Activated effector memory CD4-positive, alpha-beta T cell treated with anti-CD3 and anti-CD28 coated beads, Interleukin-2, amount 50 U/mL, for 16 hours (primary cell): ENCODE results near the gene NUP62.

Experiments used
- DNase-seq: peaks from one replicate; pipeline ENCODE4 v3.0.0-alpha.2; 2020

NUP62 gene

DNA sequence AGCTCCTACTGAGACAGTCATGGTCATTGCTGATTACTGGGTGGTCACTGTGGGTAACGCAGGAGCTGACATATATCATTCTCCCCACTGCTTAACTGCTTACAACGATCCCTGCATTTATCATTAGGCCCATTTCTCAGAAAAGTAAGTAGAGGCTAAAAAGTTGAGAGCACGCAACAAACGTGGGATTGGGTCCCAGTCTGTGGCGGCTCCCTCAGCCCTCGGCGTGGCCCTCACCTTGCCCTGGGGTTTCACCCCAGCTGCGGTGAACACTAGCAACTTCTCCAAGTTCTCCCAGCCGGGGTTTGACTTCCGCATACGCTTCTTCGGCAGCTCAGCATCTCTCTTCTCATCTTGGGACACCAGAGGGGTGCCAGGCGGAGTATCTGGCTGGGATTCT lies 64.4 kb downstream of the NUP62 start:
- no peak for DNase-seq

DNA sequence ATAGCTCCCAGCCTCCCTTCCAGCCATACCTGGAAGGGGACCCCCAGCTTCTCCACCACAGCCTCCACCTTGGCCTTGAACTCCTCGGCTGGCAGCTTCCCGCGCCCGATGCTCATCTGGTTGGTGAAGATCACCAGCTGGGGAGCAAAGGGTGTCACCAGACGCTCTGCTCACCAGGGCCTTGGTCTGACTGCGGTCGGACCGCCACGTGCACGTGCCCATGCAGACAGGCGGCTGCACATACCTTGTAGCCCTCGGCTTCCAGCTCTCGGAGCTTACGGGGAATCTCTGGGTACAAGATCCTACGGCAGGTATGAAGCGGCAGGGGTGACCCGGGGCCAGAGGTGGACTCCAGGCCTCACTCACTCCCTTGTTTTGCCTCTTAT lies 65.4 kb downstream of the NUP62 start:
- no peak for DNase-seq

DNA sequence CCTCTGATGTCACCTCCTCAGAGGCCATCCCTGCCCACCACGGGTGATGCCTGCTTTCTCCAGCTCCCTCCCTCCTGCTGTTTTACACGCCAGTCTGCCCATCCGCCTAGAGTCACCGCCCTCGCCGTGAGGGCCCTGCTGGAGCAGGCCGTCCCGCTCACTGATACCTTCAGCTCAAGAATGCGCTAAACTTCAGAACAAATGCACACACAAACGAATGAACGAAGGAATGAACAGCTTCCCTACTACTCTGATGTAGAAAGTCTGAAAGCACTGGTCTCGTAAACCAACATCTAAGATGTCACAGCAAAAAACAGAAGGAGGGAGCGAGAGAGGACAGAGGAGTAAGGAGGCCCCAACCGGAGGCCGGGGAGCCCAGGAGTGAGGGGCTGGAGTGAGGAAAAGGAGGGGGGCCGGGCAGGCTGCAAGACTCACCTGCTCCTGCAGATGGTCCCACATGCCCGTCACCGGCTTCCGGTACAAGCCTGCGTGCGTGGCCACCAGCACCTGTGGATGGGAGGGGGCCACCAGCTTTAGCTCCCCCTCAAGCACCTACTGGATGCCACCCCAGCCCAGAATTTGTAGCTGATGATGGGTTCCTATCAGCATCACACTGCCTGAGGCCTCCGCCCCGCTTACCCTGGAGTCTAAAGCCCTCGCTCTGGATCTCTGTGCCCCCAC lies 65.9 kb downstream of the NUP62 start:
- no peak for DNase-seq

DNA sequence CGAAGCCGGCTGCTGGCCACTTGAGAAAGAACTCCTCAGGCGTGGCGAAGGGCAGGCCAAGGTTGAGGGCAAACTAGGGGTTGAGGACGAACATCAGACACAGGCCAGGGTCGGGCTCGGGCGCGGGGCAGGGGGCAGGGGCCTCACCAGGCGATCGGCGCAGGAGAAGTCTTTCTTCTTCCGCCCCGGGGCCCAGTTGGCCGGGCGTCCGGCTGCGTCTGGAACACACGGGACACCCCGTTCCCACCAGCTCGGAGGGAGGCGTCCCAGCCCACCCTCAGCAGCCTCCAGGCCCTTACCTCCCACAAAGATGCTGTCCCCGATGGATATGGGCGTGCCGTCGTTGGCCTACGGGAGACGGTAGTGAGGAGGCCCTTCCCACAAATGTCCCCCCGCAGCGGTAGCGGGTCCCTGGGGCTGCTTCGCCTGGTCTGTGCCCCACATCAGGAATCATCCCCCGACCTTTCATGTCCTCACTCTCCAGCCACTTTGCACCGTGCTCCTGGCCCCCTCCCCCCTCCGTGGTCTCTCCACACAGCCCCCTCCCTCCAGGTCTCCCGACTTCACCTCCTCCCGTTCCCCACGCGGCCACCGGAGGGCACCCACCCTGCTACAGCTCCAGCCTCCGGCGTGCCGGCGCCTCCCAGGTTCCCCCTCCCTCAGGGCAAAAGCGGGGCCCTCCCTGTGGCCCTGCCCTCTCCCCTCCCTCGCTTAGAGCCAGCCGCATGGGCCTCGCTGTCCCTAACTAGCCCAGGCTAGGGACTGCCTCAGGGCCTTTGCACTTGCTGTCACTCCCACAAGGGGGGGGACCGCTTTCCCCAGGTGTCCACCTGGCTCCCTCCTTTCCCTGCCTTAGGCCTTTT lies 66.7 kb downstream of the NUP62 start:
- no peak for DNase-seq

DNA sequence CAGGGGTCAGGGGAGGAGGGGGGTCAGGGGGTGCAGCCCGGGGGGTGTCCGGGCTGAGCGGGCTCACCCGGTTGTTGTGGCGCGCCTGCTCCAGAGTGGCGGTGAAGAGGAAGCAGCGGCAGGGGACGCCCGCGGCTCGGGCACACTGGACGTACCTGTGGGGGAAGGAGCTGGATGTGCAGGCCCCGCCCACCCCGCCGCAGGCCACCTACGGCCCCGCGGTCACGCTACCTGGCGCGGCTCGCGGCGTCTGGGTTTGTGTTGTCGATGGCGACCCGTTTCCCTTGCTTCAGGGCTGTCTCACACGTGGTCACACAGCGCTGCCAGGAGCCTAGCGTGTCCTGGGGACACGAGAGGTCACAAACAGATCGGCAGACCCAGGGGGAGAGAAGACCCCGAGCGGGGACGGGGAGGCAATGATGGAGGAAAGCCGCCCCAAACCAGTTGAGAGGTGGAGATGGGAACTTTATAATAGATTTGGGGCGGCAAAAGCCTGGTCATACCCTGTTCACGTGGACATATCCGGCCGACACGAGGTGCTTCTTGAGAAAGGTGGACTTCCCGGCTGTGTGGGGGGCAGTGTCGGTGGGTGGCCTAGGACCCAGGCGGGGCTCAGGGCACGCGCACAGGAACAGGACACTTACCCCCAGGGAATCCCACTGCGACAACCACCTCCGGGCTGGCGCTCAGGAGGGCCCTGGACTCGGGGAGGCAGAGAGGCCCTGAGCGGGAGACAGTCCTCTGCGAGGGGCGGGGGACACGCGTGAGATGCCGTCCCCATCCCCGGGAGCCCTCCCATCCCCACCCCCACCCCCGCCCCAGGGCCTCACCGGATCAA lies 67.5 kb downstream of the NUP62 start:
- no peak for DNase-seq

DNA sequence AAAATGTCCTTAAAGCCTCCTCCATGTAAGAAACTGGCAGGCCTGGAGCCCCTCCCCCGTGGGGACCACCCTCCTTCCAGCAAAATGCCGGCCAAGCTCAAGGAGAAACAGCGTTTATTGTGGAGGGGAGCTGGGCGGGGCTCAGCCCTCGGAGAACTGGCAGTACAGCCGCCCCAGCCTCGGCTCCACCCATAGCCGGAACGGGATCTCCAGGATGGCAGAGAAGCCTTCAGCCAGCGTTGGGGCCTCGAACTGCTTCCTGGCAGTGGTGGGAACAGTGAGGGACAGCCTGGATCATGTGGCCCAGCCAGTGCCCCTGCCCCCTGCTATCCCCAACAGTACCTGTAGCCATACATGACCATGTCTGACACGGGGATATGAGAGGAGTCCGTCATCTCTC lies 68.2 kb downstream of the NUP62 start:
- no peak for DNase-seq

DNA sequence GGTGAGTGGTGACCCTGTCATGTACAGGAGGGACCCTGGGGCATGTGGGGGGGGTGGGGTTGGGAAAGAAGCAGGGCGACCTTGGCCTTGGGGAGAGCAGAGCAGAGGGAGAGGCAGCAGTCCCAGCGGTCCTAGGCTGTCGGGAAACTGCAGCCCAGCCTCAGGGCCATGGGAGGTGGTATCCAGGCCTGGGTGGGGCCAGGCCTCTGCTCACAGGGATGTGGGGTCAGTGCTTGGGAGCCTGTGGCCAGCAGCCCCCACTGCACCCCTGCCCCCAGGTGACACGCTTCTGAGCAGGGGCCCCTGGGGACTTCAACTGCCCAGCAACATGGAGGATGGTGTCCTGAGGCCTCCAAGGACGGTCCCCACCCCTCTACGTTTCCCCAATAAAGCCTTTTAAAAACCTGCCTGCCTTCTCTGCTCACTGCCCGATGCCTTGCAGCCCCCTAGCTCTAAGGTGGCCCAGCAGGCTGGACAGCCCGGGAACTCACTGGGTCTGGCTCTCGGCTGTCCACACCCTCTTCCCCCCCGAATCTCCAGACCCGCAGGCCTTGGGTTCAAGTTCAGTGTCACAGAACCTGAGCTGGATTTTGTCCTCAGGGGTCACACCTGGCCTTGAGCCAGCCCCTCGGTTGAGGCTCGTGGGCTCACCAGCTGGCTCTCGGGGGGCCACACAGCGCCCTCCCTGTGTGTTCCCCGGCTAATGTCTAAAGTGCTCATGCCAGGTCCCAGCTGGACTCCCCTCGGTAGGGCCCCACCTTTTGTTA lies 68.8 kb downstream of the NUP62 start:
- DNase-seq: no peak

DNA sequence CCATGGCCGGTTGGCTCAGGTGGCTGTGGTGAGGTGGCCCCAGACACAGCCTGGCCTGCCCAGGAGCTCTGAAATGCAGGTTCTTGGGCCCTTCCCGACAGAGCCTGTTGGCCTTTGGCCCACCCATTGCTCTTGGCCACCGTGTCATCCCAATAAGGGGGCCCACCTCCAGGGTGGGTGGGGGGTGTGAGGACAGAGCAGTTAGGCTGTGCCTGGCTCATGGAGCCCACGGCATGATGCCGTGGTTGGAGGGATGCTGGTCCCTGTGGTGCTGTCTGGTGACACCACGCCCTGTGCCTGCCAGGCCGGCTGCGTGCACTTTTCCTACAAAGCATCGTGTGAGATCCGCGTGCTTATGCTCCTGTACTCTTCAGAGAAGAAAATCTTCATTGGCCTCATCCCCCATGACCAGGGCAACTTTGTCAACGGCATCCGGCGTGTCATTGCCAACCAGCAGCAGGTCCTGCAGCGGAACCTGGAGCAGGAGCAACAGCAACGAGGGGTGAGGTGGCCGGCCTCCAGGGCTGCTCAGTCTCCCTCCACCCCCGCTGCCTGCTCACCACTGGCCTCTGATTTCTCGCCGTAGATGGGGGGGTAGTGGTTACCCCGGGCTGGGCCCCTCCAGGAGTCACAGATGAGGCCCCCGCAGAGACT lies 69.5 kb downstream of the NUP62 start:
- no peak for DNase-seq

DNA sequence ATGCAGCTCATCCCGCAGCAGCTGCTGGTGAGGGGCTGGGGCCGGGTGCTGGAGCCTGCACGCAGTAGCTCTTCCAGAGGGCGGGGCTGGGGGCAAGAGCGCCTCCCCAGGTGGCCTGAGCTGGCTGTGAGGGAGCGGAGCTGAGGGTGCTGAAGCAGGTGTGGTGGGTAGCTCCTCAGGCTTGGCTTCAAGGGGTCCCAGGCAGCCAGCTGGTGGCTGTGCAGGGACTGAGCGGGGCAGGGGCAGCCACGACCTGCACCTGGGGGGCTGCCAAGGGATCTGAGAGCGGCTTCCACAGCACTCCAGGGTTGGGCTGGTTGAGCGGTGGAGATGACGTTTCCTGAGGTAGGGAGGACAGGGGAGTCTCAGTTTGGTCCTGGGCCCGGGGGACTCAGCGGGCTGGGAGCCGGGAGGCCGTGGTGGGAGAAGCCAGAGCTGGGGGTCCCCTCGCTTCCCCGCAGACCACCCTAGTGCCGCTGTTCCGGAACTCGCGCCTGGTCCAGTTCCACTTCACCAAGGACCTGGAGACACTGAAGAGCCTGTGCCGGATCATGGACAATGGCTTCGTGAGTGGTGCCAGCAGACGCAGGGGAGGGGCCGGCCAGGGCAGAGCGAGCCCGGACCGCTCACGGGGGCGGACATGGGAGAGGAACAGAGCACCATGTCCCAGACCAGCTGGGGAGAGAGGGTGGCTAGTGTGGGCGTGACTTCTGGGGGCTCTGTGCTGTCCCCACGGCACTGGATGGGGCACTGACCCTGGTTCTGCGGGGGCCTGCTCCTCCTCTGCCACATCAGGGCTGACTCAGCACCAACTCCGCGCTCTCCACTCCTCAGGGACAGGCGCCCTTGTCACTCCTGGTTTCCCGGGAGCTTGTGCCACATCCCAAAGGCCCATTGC lies 71.0 kb downstream of the NUP62 start:
- no peak for DNase-seq

DNA sequence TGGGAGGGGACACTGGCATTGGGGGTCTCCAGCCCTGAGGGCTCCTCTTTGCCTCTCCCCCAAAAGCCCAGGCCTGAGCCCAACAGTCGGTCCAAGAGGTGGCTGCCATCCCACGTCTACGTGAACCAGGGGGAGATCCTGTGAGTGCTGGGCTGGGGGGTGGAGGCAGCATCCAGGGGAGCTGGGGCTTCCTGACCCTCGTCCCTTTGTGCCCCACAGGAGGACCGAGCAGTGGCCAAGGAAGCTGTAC lies 71.5 kb downstream of the NUP62 start:
- DNase-seq: no peak

DNA sequence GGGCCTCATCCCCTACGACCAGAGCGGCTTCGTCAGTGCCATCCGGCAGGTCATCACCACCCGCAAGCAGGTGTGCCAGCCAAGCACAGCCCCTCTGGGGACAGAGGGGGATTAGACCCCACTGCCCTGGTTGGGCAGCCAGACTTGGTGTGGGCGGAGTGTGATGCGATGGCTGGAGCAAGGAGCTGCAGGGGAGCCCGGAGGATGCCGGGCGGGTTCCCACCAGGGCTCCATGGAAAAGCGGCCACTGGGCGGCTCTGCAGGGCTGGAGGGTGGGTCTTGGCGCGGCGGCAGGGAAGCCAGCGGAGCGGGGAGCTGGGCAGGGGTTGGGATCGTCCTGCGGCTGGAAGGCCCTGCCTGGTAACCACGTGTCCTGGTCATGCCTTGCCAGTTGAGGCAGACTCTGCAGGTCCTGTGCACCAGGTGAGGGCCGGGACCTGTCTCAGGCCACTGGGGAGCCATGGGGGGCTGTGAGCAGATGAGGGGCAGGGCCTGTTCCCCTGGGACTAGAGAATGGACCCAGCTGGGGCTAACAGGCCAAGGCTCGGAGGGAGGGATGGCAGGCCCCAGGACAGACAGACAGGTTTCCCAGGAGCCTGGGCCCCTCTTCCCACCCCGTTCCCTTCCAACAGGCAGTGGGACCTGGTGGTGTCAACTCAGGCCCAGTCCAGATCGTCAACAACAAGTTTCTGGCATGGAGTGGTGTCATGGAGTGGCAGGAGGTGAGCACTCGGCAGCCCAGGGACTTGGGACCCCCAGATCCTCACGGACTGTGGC lies 72.1 kb downstream of the NUP62 start:
- no peak for DNase-seq
